OCI-LY1 (cell line): ENCODE measurements around the gene KLHL1.

ENCODE experiments used
- H2AFZ ChIP-seq: fragments of 200-600 bp; sonication (generic), shearing (Covaris generic); 2 replicates; pipeline ENCODE4 v1.6.0; 2014; ENCODE audit warnings: antibody characterized with exemption, mild to moderate bottlenecking, low read length
- H3F3A ChIP-seq: fragments of 200-600 bp; sonication (generic), shearing (Covaris generic); 2 replicates; pipeline ENCODE4 v1.6.0; 2014; ENCODE audit warnings: mild to moderate bottlenecking, antibody characterized with exemption, low read length, moderate library complexity; ENCODE audit not compliant: insufficient read depth
- H3K27ac ChIP-seq: fragments of 200-600 bp; sonication (generic); 2 replicates; pipeline ENCODE4 v1.5.1; 2014; ENCODE audit warnings: low read length, mixed run types, mild to moderate bottlenecking, low read depth; ENCODE audit not compliant: poor library complexity, severe bottlenecking
- H3K27me3 ChIP-seq: fragments of 200-600 bp; sonication (generic); 2 replicates; pipeline ENCODE4 v1.6.0; 2014; ENCODE audit warnings: antibody characterized with exemption, mild to moderate bottlenecking, low read length, moderate library complexity; ENCODE audit not compliant: insufficient read depth
- H3K36me3 ChIP-seq: fragments of 200-600 bp; sonication (generic); 2 replicates; pipeline ENCODE4 v1.6.1; 2014; ENCODE audit warnings: mild to moderate bottlenecking, antibody characterized with exemption, low read length, moderate library complexity, mixed read lengths; ENCODE audit not compliant: insufficient read depth
- H3K4me1 ChIP-seq: fragments of 200-600 bp; sonication (generic); 2 replicates; pipeline ENCODE4 v1.5.1; 2014; ENCODE audit warnings: mild to moderate bottlenecking, low read length, moderate library complexity; ENCODE audit not compliant: insufficient read depth, severe bottlenecking
- H3K4me2 ChIP-seq: fragments of 200-600 bp; sonication (generic), shearing (Covaris generic); 2 replicates; pipeline ENCODE4 v1.6.1; 2014; ENCODE audit warnings: low read length
- H3K4me3 ChIP-seq: fragments of 200-600 bp; sonication (generic); 2 replicates; pipeline ENCODE4 v1.5.1; 2014; ENCODE audit warnings: low read length, low read depth, mild to moderate bottlenecking, mixed read lengths; ENCODE audit not compliant: poor library complexity, severe bottlenecking
- H3K79me2 ChIP-seq: fragments of 200-600 bp; shearing (Covaris generic); 2 replicates; pipeline ENCODE4 v1.6.1; 2016; ENCODE audit warnings: mixed run types, low read length, mixed read lengths; ENCODE audit not compliant: insufficient read depth
- H3K9ac ChIP-seq: fragments of 200-600 bp; sonication (generic), shearing (Covaris generic); 2 replicates; pipeline ENCODE4 v1.6.1; 2014; ENCODE audit warnings: mild to moderate bottlenecking, low read length, mixed read lengths
- H3K9me2 ChIP-seq: fragments of 200-600 bp; sonication (generic), shearing (Covaris generic); 2 replicates; pipeline ENCODE4 v1.6.1; 2014; ENCODE audit warnings: low read depth, mild to moderate bottlenecking, low read length, mixed read lengths
- H3K9me3 ChIP-seq: fragments of 200-600 bp; shearing (Covaris generic); 2 replicates; pipeline ENCODE4 v1.6.1; 2014; ENCODE audit warnings: low read length, mixed read lengths
- H4K20me1 ChIP-seq: fragments of 200-600 bp; sonication (generic), shearing (Covaris generic); 2 replicates; pipeline ENCODE4 v1.6.0; 2016; ENCODE audit warnings: mild to moderate bottlenecking, low read length; ENCODE audit not compliant: insufficient read depth
- CTCF ChIP-seq: fragments of 200-600 bp; sonication (generic), shearing (Covaris generic); IDR thresholded peaks from 2 replicates; pipeline ENCODE4 v1.5.1; 2017; ENCODE audit warnings: mild to moderate bottlenecking, antibody characterized with exemption, low read length, moderate library complexity, mixed read lengths
- EZH2 ChIP-seq: fragments of 200-600 bp; sonication (generic), shearing (Covaris generic); IDR thresholded peaks from 2 replicates; pipeline ENCODE4 v1.8.0; 2017; ENCODE audit warnings: borderline replicate concordance, mixed run types, mild to moderate bottlenecking, antibody characterized with exemption, low read length, moderate library complexity, mixed read lengths

KLHL1 gene

GRCh38 chr13:69951412-69951811, 156.8 kb downstream of the KLHL1 start:
- H3K4me3 ChIP-seq: no peak overlapping the region
- H4K20me1 ChIP-seq: no peaks in the 10 kb centered on the region
- H3K4me1 ChIP-seq: peaks cover 40% of the 10 kb centered on the region
- H3K9me2 ChIP-seq: no peaks in the 10 kb centered on the region
- no peaks in the 10 kb centered on the region for H3F3A ChIP-seq
- no peaks in the 10 kb centered on the region for H3K36me3 ChIP-seq
- H3K9ac ChIP-seq: no peak overlapping the region
- no peaks in the 10 kb centered on the region for H3K27me3 ChIP-seq
- no peak overlapping the region for H3K27ac ChIP-seq
- no peaks in the 10 kb centered on the region for H3K9me3 ChIP-seq
- no peaks in the 10 kb centered on the region for H3K79me2 ChIP-seq
- H3K4me2 ChIP-seq: no peak overlapping the region
- H2AFZ ChIP-seq: peak overlapping the region; percentile 8; the same call in 1 of the 2 replicates
- no peak for TF ChIP-seq CTCF
- TF ChIP-seq EZH2: no peak

- Histone ChIP-seq H3K4me1 (peaks cover 37% of the 10 kb centered on the region), H3K9ac (no peak overlapping the region), H3K27me3 (no peaks in the 10 kb centered on the region), H3K79me2 (no peaks in the 10 kb centered on the region), H2AFZ (no peak overlapping the region; the same call in 1 of the 2 replicates), H3K9me2 (no peaks in the 10 kb centered on the region), H3K27ac (no peak overlapping the region), H3K9me3 (no peaks in the 10 kb centered on the region), H3K36me3 (no peaks in the 10 kb centered on the region), H4K20me1 (no peaks in the 10 kb centered on the region), H3K4me3 (no peak overlapping the region), H3F3A (no peaks in the 10 kb centered on the region), H3K4me2 (no peak overlapping the region)
- TF ChIP-seq EZH2 (no peak), CTCF (no peak)
Measured at GRCh38 chr13:69950160-69950559, 158.1 kb downstream of the KLHL1 start.

GRCh38 chr13:69948016-69948415, 160.2 kb downstream of the KLHL1 start:
- TF ChIP-seq EZH2 (no peak), CTCF (no peak)
- Histone ChIP-seq H3K79me2 (no peaks in the 10 kb centered on the region), H3K4me3 (no peak overlapping the region), H2AFZ (peak overlapping the region; percentile 38; the same call in 1 of the 2 replicates), H3K9ac (no peak overlapping the region), H3F3A (no peaks in the 10 kb centered on the region), H3K4me1 (peaks cover 37% of the 10 kb centered on the region), H3K9me3 (no peaks in the 10 kb centered on the region), H3K9me2 (no peaks in the 10 kb centered on the region), H3K36me3 (no peaks in the 10 kb centered on the region), H3K27me3 (no peaks in the 10 kb centered on the region), H4K20me1 (no peaks in the 10 kb centered on the region), H3K4me2 (peak overlapping the region; percentile 20), H3K27ac (peak overlapping the region; percentile 58)
